ENCODE measurements around the gene TDRD15.
"Not testable (repeated sequence)": the region's sequence is repeated elsewhere in the genome, so short reads cannot be mapped to it uniquely, and the experiment has no call there.

Gene TDRD15

GRCh38 chr2:21123473-21124393, at the start of gene TDRD15:
TDRD15 (plus strand) TSS chr2:21123968; CDS start chr2:21137468, 13,500 bp downstream.
- no peak for DNase-seq

- DNase-seq = no peak
Observed at GRCh38 chr2:21078296-21078695, 45.5 kb upstream of the TDRD15 start.

- no peak for DNase-seq
Observed at GRCh38 chr2:21083482-21083881, 40.3 kb upstream of the TDRD15 start.

GRCh38 chr2:21084401-21084800, 39.4 kb upstream of the TDRD15 start:
- no peak for DNase-seq

GRCh38 chr2:21092308-21092869, 31.4 kb upstream of the TDRD15 start:
- DNase-seq = no peak

GRCh38 chr2:21095178-21095577, 28.6 kb upstream of the TDRD15 start:
- DNase-seq = no peak

GRCh38 chr2:21095714-21096113, 28.1 kb upstream of the TDRD15 start:
- DNase-seq = no peak

GRCh38 chr2:21096458-21096857, 27.3 kb upstream of the TDRD15 start:
- no peak for DNase-seq

- no peak for DNase-seq
Observed at GRCh38 chr2:21097331-21097730, 26.4 kb upstream of the TDRD15 start.

- no peak for DNase-seq
Observed at GRCh38 chr2:21098294-21098693, 25.5 kb upstream of the TDRD15 start.

GRCh38 chr2:21099281-21099907, 24.4 kb upstream of the TDRD15 start:
- no peak for DNase-seq

- DNase-seq = not testable (repeated sequence)
Observed at GRCh38 chr2:21101514-21102155, 22.1 kb upstream of the TDRD15 start.

- DNase-seq = no peak
Observed at GRCh38 chr2:21102356-21102755, 21.4 kb upstream of the TDRD15 start.

- DNase-seq = no peak
Observed at GRCh38 chr2:21103274-21103891, 20.4 kb upstream of the TDRD15 start.

- no peak for DNase-seq
Observed at GRCh38 chr2:21104030-21104660, 19.6 kb upstream of the TDRD15 start.

GRCh38 chr2:21111012-21111411, 12.8 kb upstream of the TDRD15 start:
- DNase-seq = no peak

GRCh38 chr2:21117688-21118087, 6.1 kb upstream of the TDRD15 start:
- no peak for DNase-seq

- DNase-seq = peak in 1 of 2 donors; percentile 10
Observed at GRCh38 chr2:21118302-21118920, 5.4 kb upstream of the TDRD15 start.

- DNase-seq = no peak
Observed at GRCh38 chr2:21131861-21132260, 8.1 kb downstream of the TDRD15 start.

GRCh38 chr2:21135585-21135984, 11.8 kb downstream of the TDRD15 start:
- DNase-seq = no peak

GRCh38 chr2:21142149-21142548, 18.4 kb downstream of the TDRD15 start:
- no peak for DNase-seq

- no peak for DNase-seq
Observed at GRCh38 chr2:21146638-21147037, 22.9 kb downstream of the TDRD15 start.

All from CD4-positive, alpha-beta T cell treated with Interleukin-4 for 1 hour (primary cell).